GM23338 (cell line): ENCODE data around the gene AGAP3.

ENCODE experiments used
- EZH2 ChIP-seq: fragments of 200-600 bp; sonication (generic); IDR thresholded peaks from one replicate; pipeline ENCODE4 v1.8.0; 2017; ENCODE audit warnings: antibody characterized with exemption, mild to moderate bottlenecking, low read depth; ENCODE audit not compliant: unreplicated experiment
- EZH2phosphoT487 ChIP-seq: fragments of 200-600 bp; sonication (generic); IDR thresholded peaks from one replicate; pipeline ENCODE4 v1.8.1; 2018; ENCODE audit warnings: antibody characterized with exemption; ENCODE audit not compliant: unreplicated experiment
- JUNB ChIP-seq: IDR thresholded peaks from one replicate; pipeline ENCODE4 v1.6.1; 2016; ENCODE audit warnings: antibody characterized with exemption; ENCODE audit not compliant: unreplicated experiment
- TF ChIP-seq, protein P1 (sequence below), 2 experiments: fragments of 200-600 bp in 1 of 2; sonication (generic) in 1 of 2; conservative IDR thresholded peaks; 2 replicates each; pipeline versions ENCODE4 v1.5.1 to v1.6.1; 2016 to 2017; ENCODE audit warnings: antibody characterized with exemption in 2 of 2, low read depth in 2 of 2, mild to moderate bottlenecking in 2 of 2, moderate library complexity in 1 of 2

DNA sequence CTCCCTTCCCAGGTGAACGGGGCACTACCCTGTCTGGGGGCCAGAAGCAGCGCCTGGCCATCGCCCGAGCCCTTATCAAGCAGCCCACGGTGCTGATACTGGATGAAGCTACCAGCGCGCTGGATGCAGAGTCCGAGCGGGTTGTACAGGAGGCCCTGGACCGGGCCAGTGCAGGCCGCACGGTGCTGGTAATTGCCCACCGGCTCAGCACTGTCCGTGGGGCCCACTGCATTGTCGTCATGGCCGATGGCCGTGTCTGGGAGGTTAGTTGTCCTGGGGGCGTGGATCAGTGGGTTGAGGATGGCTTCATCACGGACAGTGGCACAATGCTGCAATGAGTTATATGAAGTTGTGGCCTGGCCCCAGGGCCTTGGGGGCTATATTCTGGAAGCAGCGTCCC, 42.3 kb upstream of the AGAP3 start:
- TF ChIP-seq, protein P1, sequence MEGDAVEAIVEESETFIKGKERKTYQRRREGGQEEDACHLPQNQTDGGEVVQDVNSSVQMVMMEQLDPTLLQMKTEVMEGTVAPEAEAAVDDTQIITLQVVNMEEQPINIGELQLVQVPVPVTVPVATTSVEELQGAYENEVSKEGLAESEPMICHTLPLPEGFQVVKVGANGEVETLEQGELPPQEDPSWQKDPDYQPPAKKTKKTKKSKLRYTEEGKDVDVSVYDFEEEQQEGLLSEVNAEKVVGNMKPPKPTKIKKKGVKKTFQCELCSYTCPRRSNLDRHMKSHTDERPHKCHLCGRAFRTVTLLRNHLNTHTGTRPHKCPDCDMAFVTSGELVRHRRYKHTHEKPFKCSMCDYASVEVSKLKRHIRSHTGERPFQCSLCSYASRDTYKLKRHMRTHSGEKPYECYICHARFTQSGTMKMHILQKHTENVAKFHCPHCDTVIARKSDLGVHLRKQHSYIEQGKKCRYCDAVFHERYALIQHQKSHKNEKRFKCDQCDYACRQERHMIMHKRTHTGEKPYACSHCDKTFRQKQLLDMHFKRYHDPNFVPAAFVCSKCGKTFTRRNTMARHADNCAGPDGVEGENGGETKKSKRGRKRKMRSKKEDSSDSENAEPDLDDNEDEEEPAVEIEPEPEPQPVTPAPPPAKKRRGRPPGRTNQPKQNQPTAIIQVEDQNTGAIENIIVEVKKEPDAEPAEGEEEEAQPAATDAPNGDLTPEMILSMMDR (conservative IDR thresholded peaks at IDR 0.05; ENCODE audit: low read depth in 2 of 2): no peak
- no peak for TF ChIP-seq JUNB
- TF ChIP-seq EZH2: no peak
- TF ChIP-seq EZH2phosphoT487: no peak
